ENCODE data around the gene CNIH2.

Gene CNIH2

DNA sequence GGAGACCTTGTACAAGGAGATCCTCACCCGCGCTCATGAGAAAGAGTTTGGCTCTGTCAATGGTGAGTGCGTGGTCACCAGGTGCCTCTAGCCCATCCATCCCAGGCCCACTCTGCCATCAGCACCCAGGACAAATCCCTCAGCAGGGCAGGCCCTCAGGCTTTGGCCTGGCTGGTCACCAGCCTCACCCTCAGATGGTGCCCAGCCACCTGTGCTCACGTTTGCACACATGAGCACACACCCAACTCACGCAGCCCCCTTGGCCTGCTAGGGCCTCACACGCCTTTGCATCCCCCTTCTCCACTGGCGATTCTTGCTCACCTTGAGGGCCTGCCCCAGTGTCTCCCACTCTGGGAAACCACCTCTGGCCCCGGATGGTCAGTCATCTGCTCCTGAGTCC lies 13.6 kb upstream of the CNIH2 start:
- Histone ChIP-seq H4K20me1 (ENCODE audit: insufficient read depth, low read length) (no peaks in the 10 kb centered on the region), H3K4me1 (ENCODE audit: low read length) (peaks cover 5% of the 10 kb centered on the region; the same call in 1 of the 2 replicates), H3K4me3 (ENCODE audit: low read length) (no peak overlapping the region), H3K27me3 (replicated peaks; ENCODE audit: insufficient read depth, low read length) (no peaks in the 10 kb centered on the region), H3K79me2 (ENCODE audit: low read length) (peaks cover 17% of the 10 kb centered on the region), H3K9me2 (replicated peaks; ENCODE audit: insufficient read depth, low read length) (no peaks in the 10 kb centered on the region), H3K9ac (ENCODE audit: low read length) (no peak overlapping the region), H2AFZ (ENCODE audit: low read length) (no peak overlapping the region), H3K4me2 (ENCODE audit: low read depth, low read length) (no peak overlapping the region), H3K9me3 (replicated peaks; ENCODE audit: insufficient read depth, low read length) (no peaks in the 10 kb centered on the region), H3F3A (ENCODE audit: insufficient read depth, low read length) (peaks cover 11% of the 10 kb centered on the region; the same call in 1 of the 2 replicates), H3K36me3 (replicated peaks; ENCODE audit: insufficient read depth, low read length) (no peaks in the 10 kb centered on the region), H3K27ac (ENCODE audit: low read length) (no peak overlapping the region)
- TF ChIP-seq, protein P1, sequence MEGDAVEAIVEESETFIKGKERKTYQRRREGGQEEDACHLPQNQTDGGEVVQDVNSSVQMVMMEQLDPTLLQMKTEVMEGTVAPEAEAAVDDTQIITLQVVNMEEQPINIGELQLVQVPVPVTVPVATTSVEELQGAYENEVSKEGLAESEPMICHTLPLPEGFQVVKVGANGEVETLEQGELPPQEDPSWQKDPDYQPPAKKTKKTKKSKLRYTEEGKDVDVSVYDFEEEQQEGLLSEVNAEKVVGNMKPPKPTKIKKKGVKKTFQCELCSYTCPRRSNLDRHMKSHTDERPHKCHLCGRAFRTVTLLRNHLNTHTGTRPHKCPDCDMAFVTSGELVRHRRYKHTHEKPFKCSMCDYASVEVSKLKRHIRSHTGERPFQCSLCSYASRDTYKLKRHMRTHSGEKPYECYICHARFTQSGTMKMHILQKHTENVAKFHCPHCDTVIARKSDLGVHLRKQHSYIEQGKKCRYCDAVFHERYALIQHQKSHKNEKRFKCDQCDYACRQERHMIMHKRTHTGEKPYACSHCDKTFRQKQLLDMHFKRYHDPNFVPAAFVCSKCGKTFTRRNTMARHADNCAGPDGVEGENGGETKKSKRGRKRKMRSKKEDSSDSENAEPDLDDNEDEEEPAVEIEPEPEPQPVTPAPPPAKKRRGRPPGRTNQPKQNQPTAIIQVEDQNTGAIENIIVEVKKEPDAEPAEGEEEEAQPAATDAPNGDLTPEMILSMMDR (IDR thresholded peaks at IDR 0.05; ENCODE audit: low read length) = no peak
- TF ChIP-seq EZH2 (optimal IDR thresholded peaks at IDR 0.05; ENCODE audit: low read depth, low read length) (no peak), EZH2phosphoT487 (IDR thresholded peaks at IDR 0.05; ENCODE audit: low read length) (no peak)
- no peak for DNase-seq

DNA sequence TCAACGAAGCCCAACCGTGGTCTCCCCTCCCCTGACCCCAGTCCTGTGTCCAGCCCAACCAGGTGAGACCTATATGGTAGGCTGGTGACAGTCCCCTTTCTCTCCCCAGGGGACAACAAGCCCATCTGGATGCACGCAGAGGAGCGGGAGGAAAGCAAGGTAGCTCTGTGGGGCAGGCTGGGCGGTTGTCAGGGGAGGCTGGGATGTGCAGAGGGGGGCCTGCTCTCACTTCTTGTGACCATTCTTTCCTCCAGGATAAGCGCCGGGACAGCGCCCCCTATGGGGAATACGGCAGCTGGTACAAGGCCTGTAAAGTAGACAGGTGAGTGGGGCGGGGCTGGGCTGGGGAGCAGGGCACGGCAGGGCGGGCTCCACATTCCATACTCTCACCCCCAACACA lies 13.1 kb upstream of the CNIH2 start:
- DNase-seq = peak; percentile 34

DNA sequence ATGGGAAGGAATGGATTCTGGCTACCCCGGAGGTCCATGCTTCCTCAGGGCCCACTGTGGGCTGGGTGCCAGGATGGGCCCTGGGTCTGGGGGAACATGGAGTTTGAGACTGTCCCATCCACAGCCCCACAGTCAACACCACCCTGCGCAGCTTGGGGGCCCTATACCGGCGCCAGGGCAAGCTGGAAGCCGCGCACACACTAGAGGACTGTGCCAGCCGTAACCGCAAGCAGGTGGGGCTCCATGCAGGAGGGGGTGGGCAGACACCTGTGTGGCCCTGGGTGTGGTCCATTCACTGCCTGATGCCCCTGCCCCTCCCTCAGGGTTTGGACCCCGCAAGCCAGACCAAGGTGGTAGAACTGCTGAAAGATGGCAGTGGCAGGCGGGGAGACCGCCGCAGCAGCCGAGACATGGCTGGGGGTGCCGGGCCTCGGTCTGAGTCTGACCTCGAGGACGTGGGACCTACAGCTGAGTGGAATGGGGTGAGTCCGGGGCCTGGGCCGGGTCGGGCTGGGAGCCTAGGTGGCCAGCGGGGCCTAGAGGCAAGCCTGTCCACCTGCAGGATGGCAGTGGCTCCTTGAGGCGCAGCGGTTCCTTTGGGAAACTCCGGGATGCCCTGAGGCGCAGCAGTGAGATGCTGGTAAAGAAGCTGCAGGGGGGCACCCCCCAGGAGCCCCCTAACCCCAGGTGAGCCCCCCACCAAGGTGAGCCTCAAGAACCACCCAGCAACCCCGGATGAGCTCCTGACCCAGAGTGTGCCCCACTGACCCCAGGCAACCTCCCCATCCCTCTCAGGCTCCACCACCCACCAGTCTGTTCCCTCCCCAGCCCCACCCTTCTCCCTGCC lies 12.2 kb upstream of the CNIH2 start:
- no peak for DNase-seq
- Histone ChIP-seq H3K79me2 (ENCODE audit: low read length) (peaks cover 21% of the 10 kb centered on the region), H4K20me1 (ENCODE audit: insufficient read depth, low read length) (no peaks in the 10 kb centered on the region), H3K4me1 (ENCODE audit: low read length) (peaks cover 11% of the 10 kb centered on the region; the same call in 1 of the 2 replicates), H3K27me3 (replicated peaks; ENCODE audit: insufficient read depth, low read length) (no peaks in the 10 kb centered on the region), H2AFZ (ENCODE audit: low read length) (no peak overlapping the region), H3K9me2 (replicated peaks; ENCODE audit: insufficient read depth, low read length) (no peaks in the 10 kb centered on the region), H3K4me3 (ENCODE audit: low read length) (no peak overlapping the region), H3K9me3 (replicated peaks; ENCODE audit: insufficient read depth, low read length) (no peaks in the 10 kb centered on the region), H3K27ac (ENCODE audit: low read length) (no peak overlapping the region), H3F3A (ENCODE audit: insufficient read depth, low read length) (peaks cover 12% of the 10 kb centered on the region; the same call in 1 of the 2 replicates), H3K36me3 (replicated peaks; ENCODE audit: insufficient read depth, low read length) (no peaks in the 10 kb centered on the region), H3K9ac (ENCODE audit: low read length) (no peak overlapping the region), H3K4me2 (ENCODE audit: low read depth, low read length) (no peak overlapping the region)
- no peak for TF ChIP-seq EZH2phosphoT487 (IDR thresholded peaks at IDR 0.05; ENCODE audit: low read length)

More for the DNA sequence above, 13.1 kb upstream of the CNIH2 start:
- H3K4me2 ChIP-seq (ENCODE audit: low read depth, low read length) = no peak overlapping the region
- H2AFZ ChIP-seq (ENCODE audit: low read length) = no peak overlapping the region
- TF ChIP-seq, protein P1 (IDR thresholded peaks at IDR 0.05; ENCODE audit: low read length) = peak; percentile 44
- TF ChIP-seq EZH2phosphoT487 (IDR thresholded peaks at IDR 0.05; ENCODE audit: low read length) = no peak
- H3K9me3 ChIP-seq (replicated peaks; ENCODE audit: insufficient read depth, low read length) = no peaks in the 10 kb centered on the region
- H3K27me3 ChIP-seq (replicated peaks; ENCODE audit: insufficient read depth, low read length) = no peaks in the 10 kb centered on the region
- no peaks in the 10 kb centered on the region for H3K9me2 ChIP-seq (replicated peaks; ENCODE audit: insufficient read depth, low read length)
- no peak overlapping the region for H3K9ac ChIP-seq (ENCODE audit: low read length)
- H3K27ac ChIP-seq (ENCODE audit: low read length) = no peak overlapping the region
- H3K4me1 ChIP-seq (ENCODE audit: low read length) = peaks cover 11% of the 10 kb centered on the region; the same call in 1 of the 2 replicates
- no peaks in the 10 kb centered on the region for H4K20me1 ChIP-seq (ENCODE audit: insufficient read depth, low read length)
- no peak overlapping the region for H3K4me3 ChIP-seq (ENCODE audit: low read length)
- H3K79me2 ChIP-seq (ENCODE audit: low read length) = peaks cover 17% of the 10 kb centered on the region
- no peaks in the 10 kb centered on the region for H3K36me3 ChIP-seq (replicated peaks; ENCODE audit: insufficient read depth, low read length)
- H3F3A ChIP-seq (ENCODE audit: insufficient read depth, low read length) = peaks cover 12% of the 10 kb centered on the region; the same call in 1 of the 2 replicates

Data from MM.1S (cell line).